ENCODE results near the gene FLRT1. TPM values are rescaled to one million over a fixed set of nuclear protein-coding genes. Genes with fewer than 3 reads are reported as not detected.

The FLRT1 gene
- total RNA-seq, 4 donors from 2014 or later = not detected

- in situ Hi-C loops (cut with MboI; ENCODE audit: low sequenced_read_pairs in 4 of 4) (no loop called here), intact Hi-C loops (cut with DNase I; ENCODE audit: low total_unique reads) (no loop called here)
- TF ChIP-seq CTCF (IDR thresholded peaks at IDR 0.05 in 4 of 5, conservative IDR thresholded peaks at IDR 0.05 in 1 of 5) (no peak), POLR2A (IDR thresholded peaks at IDR 0.05) (no peak)
- ATAC-seq = no peak
- peaks cover 26 to 41% of the 10 kb centered on the region in 2 donors for H3K4me1 ChIP-seq
- no peak for DNase-seq
- H3K36me3 ChIP-seq = no peaks in the 10 kb centered on the region
- no peak overlapping the region for H3K27ac ChIP-seq
- H3K27me3 ChIP-seq = no peaks in the 10 kb centered on the region
- no peaks in the 10 kb centered on the region for H3K9me3 ChIP-seq
- H3K4me3 ChIP-seq = no peak overlapping the region
Observed at GRCh38 chr11:64081745-64082442, 46.2 kb downstream of the FLRT1 start.

GRCh38 chr11:64083398-64084080, 47.8 kb downstream of the FLRT1 start:
- no peaks in the 10 kb centered on the region for H3K27me3 ChIP-seq
- in situ Hi-C loops (cut with MboI; ENCODE audit: low sequenced_read_pairs in 4 of 4) = no loop called here
- H3K27ac ChIP-seq = peak overlapping the region in 2 of 4 donors; percentile 61 to 62
- no peaks in the 10 kb centered on the region for H3K36me3 ChIP-seq
- no peaks in the 10 kb centered on the region for H3K9me3 ChIP-seq
- ATAC-seq = peak; percentile 25 to 53
- peaks cover 38 to 48% of the 10 kb centered on the region in 2 donors for H3K4me1 ChIP-seq
- intact Hi-C loops (cut with DNase I; ENCODE audit: low total_unique reads) = no loop called here
- DNase-seq = peak in 1 of 2 donors; percentile 48
- H3K4me3 ChIP-seq = no peak overlapping the region
- TF ChIP-seq CTCF (IDR thresholded peaks at IDR 0.05 in 4 of 5, conservative IDR thresholded peaks at IDR 0.05 in 1 of 5) (no peak), POLR2A (IDR thresholded peaks at IDR 0.05) (no peak)

- Histone ChIP-seq H3K27ac (peak overlapping the region in 2 of 4 donors; percentile 61 to 62), H3K4me3 (no peak overlapping the region), H3K9me3 (no peaks in the 10 kb centered on the region), H3K36me3 (no peaks in the 10 kb centered on the region), H3K4me1 (peaks cover 38 to 52% of the 10 kb centered on the region in 2 donors), H3K27me3 (no peaks in the 10 kb centered on the region)
- in situ Hi-C loops (cut with MboI; ENCODE audit: low sequenced_read_pairs in 4 of 4) (no loop called here), intact Hi-C loops (cut with DNase I; ENCODE audit: low total_unique reads) (no loop called here)
- ATAC-seq (peak in 1 of 2 donors; percentile 16), DNase-seq (peak in 1 of 2 donors; percentile 43)
- TF ChIP-seq CTCF (IDR thresholded peaks at IDR 0.05 in 4 of 5, conservative IDR thresholded peaks at IDR 0.05 in 1 of 5) = no peak
- no peak for TF ChIP-seq POLR2A (IDR thresholded peaks at IDR 0.05)
Observed at GRCh38 chr11:64084146-64084950, 48.6 kb downstream of the FLRT1 start.

- ATAC-seq (no peak), DNase-seq (no peak)
- intact Hi-C loops (cut with DNase I; ENCODE audit: low total_unique reads) (loop anchor here (5.0 kb wide), 1 partner anchor 67 kb away; no protein-coding TSS in a partner anchor), in situ Hi-C loops (cut with MboI; ENCODE audit: low sequenced_read_pairs in 4 of 4) (no loop called here)
- Histone ChIP-seq H3K27ac (peak overlapping the region in 2 of 4 donors; percentile 26 to 61), H3K36me3 (no peaks in the 10 kb centered on the region), H3K4me1 (peaks cover 44 to 59% of the 10 kb centered on the region in 2 donors), H3K9me3 (no peaks in the 10 kb centered on the region), H3K4me3 (no peak overlapping the region), H3K27me3 (no peaks in the 10 kb centered on the region)
- TF ChIP-seq CTCF (IDR thresholded peaks at IDR 0.05 in 4 of 5, conservative IDR thresholded peaks at IDR 0.05 in 1 of 5) (no peak), POLR2A (IDR thresholded peaks at IDR 0.05) (no peak)
Observed at GRCh38 chr11:64084951-64085710, 49.4 kb downstream of the FLRT1 start.

Data from gastrocnemius medialis (tissue), 4 donors.